ENCODE results near the gene GMPS. TPM values are rescaled to one million over a fixed set of nuclear protein-coding genes. Genes with fewer than 3 reads are reported as not detected.

The GMPS gene
- 35.5 and 38.5 TPM in 2 replicates for total RNA-seq

GRCh38 chr3:155870133-155870944 is at the start of gene GMPS:
Gene GMPS, plus strand, starts transcription at chr3:155870650. Its CDS starts 221 bp downstream, at chr3:155870871.

DNA sequence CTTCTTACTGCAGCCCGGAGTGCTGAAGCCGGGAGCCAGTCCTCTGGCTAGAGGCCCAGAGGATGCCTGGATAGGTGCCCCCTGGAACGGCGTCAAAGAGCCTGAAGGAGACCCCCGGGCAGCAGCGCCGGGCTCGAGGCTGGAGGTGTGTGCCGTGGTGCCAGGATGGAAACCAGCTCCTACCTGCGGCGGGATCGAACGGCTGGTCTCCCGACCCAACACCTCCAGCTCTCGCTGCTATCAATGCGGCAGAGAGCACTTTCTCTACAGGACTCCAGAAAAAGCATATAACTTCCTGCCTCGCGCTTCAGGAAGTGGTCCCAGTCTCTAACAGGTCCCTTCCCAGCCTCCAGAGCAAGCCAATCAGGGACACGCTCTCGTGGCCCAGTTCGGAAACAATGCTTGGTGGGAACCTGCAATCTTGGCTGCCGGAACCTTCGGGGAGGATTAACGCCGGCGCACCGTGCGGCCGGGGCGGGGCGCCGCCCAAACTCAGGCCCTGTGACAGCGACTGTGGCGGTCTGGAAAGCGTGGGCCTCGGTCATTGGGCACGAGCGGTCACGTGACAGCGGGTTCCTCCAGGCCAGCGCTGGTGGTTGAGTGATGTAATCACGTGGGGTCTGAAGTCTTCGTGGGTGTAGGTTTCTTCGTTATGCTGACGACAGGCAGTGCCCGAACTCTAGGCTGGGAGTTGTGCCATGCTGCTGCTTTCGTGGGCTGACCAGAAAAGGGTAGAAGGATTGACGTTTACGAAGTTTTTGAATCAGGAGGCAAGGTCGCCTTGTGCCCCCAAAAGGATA is 16.1 kb upstream of the GMPS start, which contains the start of gene SLC33A1:
SLC33A1 (minus strand) TSS at position 287 of the 800 bp plus-strand sequence. CDS start 430 bp downstream, outside the sequence.

Other genes with a start within 250 kb of the GMPS start
- 0.32 TPM in 1 of 2 replicates, not detected in the other for gene PLCH1, start 125.6 kb upstream of the GMPS start, total RNA-seq
- 2.4 TPM in 2 replicates for gene C3orf33, start 64.4 kb upstream of the GMPS start, total RNA-seq
- 48.1 and 52.4 TPM in 2 replicates for gene SLC33A1, start 16.2 kb upstream of the GMPS start, total RNA-seq
- gene KCNAB1, start 249.9 kb downstream of the GMPS start, total RNA-seq: 0.16 TPM in 1 of 2 replicates, not detected in the other